ENCODE measurements around the gene PRR23E.

GRCh38 chr3:127174715-127175140 lies 18.2 kb upstream of the PRR23E start:
- TF ChIP-seq POLR2A (IDR thresholded peaks at IDR 0.05) = no peak
- TF ChIP-seq CTCF (IDR thresholded peaks at IDR 0.05) = no peak

Data from esophagus squamous epithelium (tissue), 4 donors.